ENCODE measurements around the gene SNTA1.

Gene SNTA1

DNA sequence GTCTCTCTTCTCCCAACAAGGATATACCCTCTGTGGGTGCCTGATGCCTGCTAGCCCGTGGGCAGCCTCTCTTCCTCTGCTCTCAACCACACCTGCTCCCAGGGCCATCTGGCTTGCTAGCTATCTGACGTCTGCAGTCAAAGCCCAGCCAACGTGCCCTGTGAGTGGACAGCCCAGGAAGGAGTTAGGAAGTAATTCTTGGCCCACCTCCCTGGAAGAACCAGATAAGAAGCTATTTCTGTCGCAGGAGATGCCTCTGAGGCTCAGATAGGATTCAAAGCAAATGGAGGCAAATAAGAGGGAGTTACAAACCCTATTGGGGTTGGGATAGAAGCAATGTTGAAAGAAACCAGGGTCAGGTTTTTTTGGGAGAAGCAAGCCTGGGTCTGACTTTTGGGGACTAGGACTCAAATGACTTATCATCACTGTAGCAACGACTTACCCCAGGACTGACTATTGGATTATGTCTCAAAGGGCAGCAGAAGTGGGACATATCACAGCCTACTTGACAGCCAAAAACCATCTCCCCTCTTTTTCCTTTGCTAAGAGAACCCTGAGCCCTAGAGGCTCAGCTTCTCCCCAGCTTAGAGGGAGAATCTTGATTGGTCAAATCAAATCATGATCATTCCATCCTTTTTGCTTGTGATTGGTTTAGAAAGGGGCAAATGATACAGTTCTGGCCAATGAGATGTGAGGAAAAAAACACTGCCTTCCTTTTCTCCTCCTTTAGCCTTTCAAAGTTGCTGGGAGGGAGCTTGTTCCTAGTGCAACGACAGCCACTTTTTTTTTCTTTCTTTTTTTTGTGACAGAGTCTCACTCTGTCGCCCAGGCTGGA is 24.2 kb downstream of the SNTA1 start:
- Histone ChIP-seq H4K20me1 (ENCODE audit: insufficient read depth, low read length) (no peaks in the 10 kb centered on the region), H3F3A (ENCODE audit: insufficient read depth, low read length) (no peaks in the 10 kb centered on the region), H3K9me2 (ENCODE audit: low read depth, low read length) (no peaks in the 10 kb centered on the region), H3K4me3 (ENCODE audit: low read depth, low read length, poor library complexity, severe bottlenecking) (no peak overlapping the region), H3K4me2 (ENCODE audit: low read length) (no peak overlapping the region), H3K27me3 (ENCODE audit: insufficient read depth, low read length) (no peaks in the 10 kb centered on the region), H3K4me1 (ENCODE audit: insufficient read depth, low read length, severe bottlenecking) (peaks cover 4% of the 10 kb centered on the region), H3K9ac (ENCODE audit: low read length) (no peak overlapping the region), H3K79me2 (ENCODE audit: insufficient read depth, low read length) (no peaks in the 10 kb centered on the region), H3K36me3 (ENCODE audit: insufficient read depth, low read length) (no peaks in the 10 kb centered on the region), H3K9me3 (ENCODE audit: low read length) (no peaks in the 10 kb centered on the region), H3K27ac (ENCODE audit: low read depth, low read length, poor library complexity, severe bottlenecking) (no peak overlapping the region), H2AFZ (ENCODE audit: low read length) (no peak overlapping the region)
- TF ChIP-seq, protein P1, sequence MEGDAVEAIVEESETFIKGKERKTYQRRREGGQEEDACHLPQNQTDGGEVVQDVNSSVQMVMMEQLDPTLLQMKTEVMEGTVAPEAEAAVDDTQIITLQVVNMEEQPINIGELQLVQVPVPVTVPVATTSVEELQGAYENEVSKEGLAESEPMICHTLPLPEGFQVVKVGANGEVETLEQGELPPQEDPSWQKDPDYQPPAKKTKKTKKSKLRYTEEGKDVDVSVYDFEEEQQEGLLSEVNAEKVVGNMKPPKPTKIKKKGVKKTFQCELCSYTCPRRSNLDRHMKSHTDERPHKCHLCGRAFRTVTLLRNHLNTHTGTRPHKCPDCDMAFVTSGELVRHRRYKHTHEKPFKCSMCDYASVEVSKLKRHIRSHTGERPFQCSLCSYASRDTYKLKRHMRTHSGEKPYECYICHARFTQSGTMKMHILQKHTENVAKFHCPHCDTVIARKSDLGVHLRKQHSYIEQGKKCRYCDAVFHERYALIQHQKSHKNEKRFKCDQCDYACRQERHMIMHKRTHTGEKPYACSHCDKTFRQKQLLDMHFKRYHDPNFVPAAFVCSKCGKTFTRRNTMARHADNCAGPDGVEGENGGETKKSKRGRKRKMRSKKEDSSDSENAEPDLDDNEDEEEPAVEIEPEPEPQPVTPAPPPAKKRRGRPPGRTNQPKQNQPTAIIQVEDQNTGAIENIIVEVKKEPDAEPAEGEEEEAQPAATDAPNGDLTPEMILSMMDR (IDR thresholded peaks at IDR 0.05; ENCODE audit: low read length) = no peak
- TF ChIP-seq EZH2 (IDR thresholded peaks at IDR 0.05; ENCODE audit: borderline replicate concordance, low read length) = no peak

DNA sequence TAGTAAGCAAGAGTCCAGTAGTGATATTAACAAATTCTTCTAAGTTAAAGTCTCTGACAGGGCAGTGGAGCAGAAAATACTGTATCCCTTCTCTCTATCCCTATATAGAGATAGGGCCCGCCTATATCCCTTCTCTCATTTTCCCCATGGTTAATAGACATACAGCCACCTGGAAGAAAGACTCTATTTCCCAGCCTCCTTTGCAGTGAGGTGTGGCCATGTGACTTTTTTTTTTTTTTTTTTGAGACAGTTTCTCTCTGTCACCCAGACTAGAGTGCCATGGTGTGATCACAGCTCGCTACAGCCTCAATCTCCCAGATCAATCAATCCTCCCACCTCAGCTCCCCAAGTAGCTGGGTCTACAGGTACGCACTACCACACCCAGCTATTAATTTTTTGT is 25.5 kb downstream of the SNTA1 start:
- H3K4me2 ChIP-seq (ENCODE audit: low read length) = no peak overlapping the region
- H2AFZ ChIP-seq (ENCODE audit: low read length) = no peak overlapping the region
- H3K27me3 ChIP-seq (ENCODE audit: insufficient read depth, low read length) = no peaks in the 10 kb centered on the region
- peaks cover 4% of the 10 kb centered on the region for H3K4me1 ChIP-seq (ENCODE audit: insufficient read depth, low read length, severe bottlenecking)
- H3K9ac ChIP-seq (ENCODE audit: low read length) = no peak overlapping the region
- no peak overlapping the region for H3K27ac ChIP-seq (ENCODE audit: low read depth, low read length, poor library complexity, severe bottlenecking)
- H3K9me2 ChIP-seq (ENCODE audit: low read depth, low read length) = no peaks in the 10 kb centered on the region
- no peak overlapping the region for H3K4me3 ChIP-seq (ENCODE audit: low read depth, low read length, poor library complexity, severe bottlenecking)
- no peaks in the 10 kb centered on the region for H3F3A ChIP-seq (ENCODE audit: insufficient read depth, low read length)
- no peaks in the 10 kb centered on the region for H3K9me3 ChIP-seq (ENCODE audit: low read length)
- no peaks in the 10 kb centered on the region for H3K79me2 ChIP-seq (ENCODE audit: insufficient read depth, low read length)
- no peak for TF ChIP-seq EZH2 (IDR thresholded peaks at IDR 0.05; ENCODE audit: borderline replicate concordance, low read length)
- TF ChIP-seq, protein P1 (IDR thresholded peaks at IDR 0.05; ENCODE audit: low read length) = no peak
- H4K20me1 ChIP-seq (ENCODE audit: insufficient read depth, low read length) = no peaks in the 10 kb centered on the region
- H3K36me3 ChIP-seq (ENCODE audit: insufficient read depth, low read length) = no peaks in the 10 kb centered on the region

DNA sequence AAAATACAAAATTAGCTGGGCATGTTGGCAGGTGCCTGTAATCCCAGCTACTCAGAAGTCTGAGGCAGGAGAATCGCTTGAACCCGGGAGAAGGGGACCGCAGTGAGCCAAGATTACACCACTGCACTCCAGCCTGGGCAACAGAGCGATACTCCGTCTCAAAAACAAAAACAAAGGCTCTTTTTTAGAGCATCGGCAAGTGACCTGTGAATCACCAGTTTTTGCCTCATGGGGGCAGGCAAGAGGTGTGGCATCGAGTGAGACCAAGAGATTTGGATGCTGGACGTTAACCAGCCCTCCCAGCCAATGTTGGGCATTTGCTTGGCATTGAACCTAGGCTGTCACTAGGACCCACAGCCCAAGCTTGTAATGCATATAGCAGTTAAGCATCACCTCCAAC is 27.6 kb downstream of the SNTA1 start:
- Histone ChIP-seq H2AFZ (ENCODE audit: low read length) (no peak overlapping the region), H3K9me3 (ENCODE audit: low read length) (no peaks in the 10 kb centered on the region), H3K36me3 (ENCODE audit: insufficient read depth, low read length) (no peaks in the 10 kb centered on the region), H3K27me3 (ENCODE audit: insufficient read depth, low read length) (no peaks in the 10 kb centered on the region), H3K27ac (ENCODE audit: low read depth, low read length, poor library complexity, severe bottlenecking) (no peak overlapping the region), H4K20me1 (ENCODE audit: insufficient read depth, low read length) (no peaks in the 10 kb centered on the region), H3K4me2 (ENCODE audit: low read length) (no peak overlapping the region; the same call in 1 of the 2 replicates), H3K4me1 (ENCODE audit: insufficient read depth, low read length, severe bottlenecking) (peaks cover 4% of the 10 kb centered on the region), H3K4me3 (ENCODE audit: low read depth, low read length, poor library complexity, severe bottlenecking) (no peak overlapping the region), H3K79me2 (ENCODE audit: insufficient read depth, low read length) (no peaks in the 10 kb centered on the region), H3K9ac (ENCODE audit: low read length) (no peak overlapping the region), H3F3A (ENCODE audit: insufficient read depth, low read length) (no peaks in the 10 kb centered on the region), H3K9me2 (ENCODE audit: low read depth, low read length) (no peaks in the 10 kb centered on the region)
- TF ChIP-seq, protein P1 (IDR thresholded peaks at IDR 0.05; ENCODE audit: low read length) = peak; percentile 63
- no peak for TF ChIP-seq EZH2 (IDR thresholded peaks at IDR 0.05; ENCODE audit: borderline replicate concordance, low read length)
